HG03432 (cell line): ENCODE measurements around the gene NACAD.
A peak's percentile ranks its signal among the peaks of the same experiment; 100 is the strongest.

Source experiments
- ATAC-seq: cut with Tn5 transposase; IDR thresholded peaks from one replicate; pipeline ENCODE4 v1.9.1; 2021; ENCODE audit warnings: mild to moderate bottlenecking, moderate library complexity; ENCODE audit not compliant: unreplicated experiment

Gene NACAD

GRCh38 chr7:45088821-45089340 lies at the start of gene NACAD:
TSS of gene NACAD (minus strand) at chr7:45088969. CDS start at chr7:45088894, 75 bp downstream.
- ATAC-seq, result no peak

GRCh38 chr7:45136106-45137060 lies 47.6 kb upstream of the NACAD start:
- ATAC-seq, result peak; percentile 78

DNA sequence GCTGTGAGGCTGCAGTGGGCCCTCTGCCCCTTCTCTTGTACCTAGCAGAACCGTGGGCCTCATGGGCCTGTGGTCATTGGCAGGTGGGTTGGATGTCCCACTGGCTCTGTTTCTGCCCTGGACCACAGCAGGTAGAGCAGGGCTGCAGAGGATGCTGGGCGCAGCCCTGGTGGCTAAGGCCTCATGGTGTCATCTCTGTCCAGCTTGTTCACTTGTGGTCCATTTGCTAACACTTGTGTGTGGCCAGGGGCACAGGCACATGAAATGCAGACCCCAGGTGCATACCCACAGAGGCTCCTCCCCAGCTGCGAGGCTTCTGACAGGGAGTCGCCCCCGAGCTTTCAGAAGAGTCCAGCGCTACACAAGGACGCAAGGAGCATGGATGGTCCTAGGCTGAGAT lies 45.1 kb upstream of the NACAD start:
- no peak for ATAC-seq

DNA sequence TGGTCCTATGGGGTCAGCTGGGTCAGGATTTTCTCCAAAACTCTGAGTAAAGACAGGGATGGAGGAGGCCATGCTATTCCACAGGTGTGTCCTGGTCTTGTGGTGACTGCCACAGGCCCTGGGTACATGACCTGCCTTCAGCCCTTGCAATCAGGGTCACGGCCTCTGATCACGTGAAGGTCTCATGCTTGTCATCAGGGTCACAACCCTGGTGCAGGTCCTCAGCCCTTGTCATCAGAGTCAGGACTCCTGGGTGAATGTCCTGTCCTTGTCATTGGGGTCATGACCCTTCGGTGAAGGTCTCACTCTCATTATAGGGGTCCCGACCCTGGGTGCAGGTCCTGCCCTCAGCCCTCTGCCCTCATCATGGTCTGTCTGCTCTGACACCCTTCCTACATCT lies 44.6 kb upstream of the NACAD start:
- ATAC-seq, result no peak

DNA sequence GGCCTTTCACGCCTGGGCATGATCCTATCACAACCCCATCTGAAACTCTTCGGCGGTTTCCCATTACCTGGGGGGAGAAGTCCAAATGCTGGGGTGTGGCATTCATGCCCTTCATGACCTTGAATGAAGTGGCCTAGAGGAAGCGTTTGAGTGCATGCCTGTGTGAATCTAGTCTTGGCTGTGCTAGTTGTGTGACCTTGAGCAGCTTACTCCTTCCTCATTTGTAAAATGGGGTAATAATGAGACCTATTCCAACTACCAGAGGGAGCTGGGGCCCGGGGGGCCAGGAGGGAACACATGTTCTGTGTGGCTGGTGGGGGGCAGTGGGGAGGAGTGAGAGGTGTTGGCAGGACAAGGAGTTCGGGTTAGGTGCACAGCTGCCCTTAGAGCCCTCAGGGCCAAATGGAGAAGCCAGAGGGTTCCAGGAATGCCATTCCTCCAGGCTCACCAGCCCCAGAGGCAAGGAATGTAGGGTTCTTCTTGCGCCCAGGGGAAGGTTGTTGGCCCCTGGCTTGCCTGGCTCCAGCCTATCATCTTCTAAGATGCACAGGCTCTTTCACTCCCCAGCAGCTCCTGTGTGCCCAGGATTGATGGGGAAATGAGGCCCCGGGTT lies 44.0 kb upstream of the NACAD start:
- no peak for ATAC-seq

GRCh38 chr7:45131891-45132290 lies 43.1 kb upstream of the NACAD start:
- no peak for ATAC-seq

GRCh38 chr7:45130910-45131309 lies 42.1 kb upstream of the NACAD start:
- no peak for ATAC-seq

- no peak for ATAC-seq
Observed at GRCh38 chr7:45129906-45130305, 41.1 kb upstream of the NACAD start.

DNA sequence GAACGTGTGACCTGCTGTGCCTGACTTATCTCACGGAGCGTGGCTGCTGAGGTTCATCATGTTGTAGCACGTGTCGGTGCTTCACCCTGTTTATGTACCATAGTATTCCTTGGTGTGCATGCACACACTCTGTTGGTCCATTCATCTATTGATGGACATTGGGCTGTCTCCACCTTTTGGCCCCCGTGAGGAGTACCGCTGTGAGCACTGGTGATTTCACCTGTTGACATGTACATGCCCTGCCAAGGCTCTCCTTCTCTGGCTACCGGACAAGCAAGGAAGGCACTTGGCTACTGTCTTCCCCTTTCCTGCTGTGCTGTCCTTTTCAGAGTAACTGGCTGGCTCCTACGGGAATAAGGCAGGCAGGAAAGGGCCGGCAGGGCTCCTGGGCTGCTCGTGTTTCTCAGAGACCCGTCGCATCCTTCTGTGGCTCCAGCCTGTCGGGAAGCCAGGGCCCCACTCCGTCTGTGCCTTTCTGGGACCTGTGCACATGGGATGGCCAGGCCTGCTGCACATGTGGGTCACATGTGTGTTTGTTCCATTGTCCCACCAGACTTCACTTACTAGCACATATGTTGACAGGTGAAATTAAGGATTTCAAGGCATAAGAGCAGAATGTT lies 40.5 kb upstream of the NACAD start:
- ATAC-seq, result no peak

- ATAC-seq, result no peak
Observed at GRCh38 chr7:45126920-45127319, 38.2 kb upstream of the NACAD start.

DNA sequence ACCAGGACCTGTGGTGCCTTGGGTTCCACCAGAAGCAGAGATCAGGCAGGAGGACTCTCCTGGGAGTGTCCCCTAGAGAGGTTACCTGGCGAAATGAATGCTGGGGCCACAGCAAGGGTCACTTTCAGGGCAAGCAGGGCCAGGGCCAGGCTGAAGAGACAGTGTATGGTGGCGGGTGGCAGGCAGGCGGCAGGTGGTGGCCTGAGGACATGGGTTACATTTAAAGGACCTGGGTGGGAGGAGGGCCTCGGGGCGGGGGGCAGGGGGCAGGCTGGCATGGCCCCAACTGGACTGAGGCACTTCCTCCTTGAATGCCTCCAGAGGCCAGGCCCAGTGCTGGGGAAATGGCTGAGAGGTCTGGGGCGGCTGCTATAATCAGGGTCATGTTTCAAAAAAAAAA lies 37.4 kb upstream of the NACAD start:
- ATAC-seq, result no peak

DNA sequence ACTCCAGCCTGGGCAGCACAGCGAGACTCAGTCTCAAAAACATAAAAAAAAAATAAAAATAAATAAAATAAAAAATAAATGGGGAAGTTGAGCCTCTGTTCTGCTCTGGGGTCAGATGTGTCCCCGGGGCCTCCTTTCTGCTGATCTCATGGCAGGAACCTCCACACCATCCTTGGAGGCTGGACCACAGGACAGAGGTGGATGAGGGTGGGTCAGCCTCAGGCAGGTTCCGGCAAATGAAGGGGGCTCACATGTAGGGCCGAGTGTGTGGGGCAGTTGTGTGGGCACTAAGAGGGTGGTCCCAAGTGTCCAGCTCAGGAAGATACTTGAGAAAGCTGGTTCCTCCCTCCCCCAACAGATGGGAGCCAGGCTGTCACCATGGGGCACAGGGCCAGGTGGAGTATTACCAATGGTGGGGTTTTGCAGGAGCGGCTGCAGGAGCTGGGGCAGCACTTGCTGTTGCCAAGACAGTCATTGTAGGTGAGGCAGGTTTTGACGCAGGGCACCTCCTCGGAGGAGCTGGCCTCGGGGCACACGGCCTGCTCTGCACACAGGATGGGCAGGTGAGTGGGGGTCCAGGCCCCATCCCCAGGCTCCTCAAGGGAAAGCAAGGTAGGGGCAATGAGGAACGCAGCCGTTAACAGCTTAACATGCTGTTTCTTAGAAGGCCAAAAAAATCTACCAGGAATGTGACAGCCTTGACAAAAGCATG lies 36.6 kb upstream of the NACAD start:
- ATAC-seq, result no peak

GRCh38 chr7:45123913-45124710 lies 35.3 kb upstream of the NACAD start:
- ATAC-seq, result no peak

- ATAC-seq, result no peak
Observed at GRCh38 chr7:45122975-45123860, 34.4 kb upstream of the NACAD start.

GRCh38 chr7:45119550-45119949 lies 30.8 kb upstream of the NACAD start:
- no peak for ATAC-seq

GRCh38 chr7:45118889-45119331 lies 30.1 kb upstream of the NACAD start:
- ATAC-seq, result no peak

GRCh38 chr7:45118292-45118691 lies 29.5 kb upstream of the NACAD start:
- no peak for ATAC-seq

DNA sequence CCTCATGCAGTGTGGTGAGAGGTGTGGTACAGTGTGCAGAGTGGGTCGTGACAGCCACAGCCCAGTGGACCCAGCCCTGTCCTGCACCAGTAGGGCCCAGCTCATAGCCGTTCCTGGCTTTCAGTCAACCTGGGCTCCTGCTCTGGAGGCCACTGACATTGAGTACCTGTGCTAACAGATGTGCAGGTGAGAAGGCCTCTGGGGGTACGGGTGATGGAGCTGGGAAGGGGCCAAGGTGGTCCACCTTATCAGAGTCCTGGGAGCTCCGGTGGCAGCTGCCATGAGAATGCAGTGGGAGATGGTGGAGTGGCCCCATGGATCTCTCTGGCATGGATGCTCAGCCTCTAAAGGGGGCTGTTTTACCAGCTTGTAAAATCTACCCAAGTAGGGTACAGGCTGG lies 28.8 kb upstream of the NACAD start:
- ATAC-seq, result no peak

DNA sequence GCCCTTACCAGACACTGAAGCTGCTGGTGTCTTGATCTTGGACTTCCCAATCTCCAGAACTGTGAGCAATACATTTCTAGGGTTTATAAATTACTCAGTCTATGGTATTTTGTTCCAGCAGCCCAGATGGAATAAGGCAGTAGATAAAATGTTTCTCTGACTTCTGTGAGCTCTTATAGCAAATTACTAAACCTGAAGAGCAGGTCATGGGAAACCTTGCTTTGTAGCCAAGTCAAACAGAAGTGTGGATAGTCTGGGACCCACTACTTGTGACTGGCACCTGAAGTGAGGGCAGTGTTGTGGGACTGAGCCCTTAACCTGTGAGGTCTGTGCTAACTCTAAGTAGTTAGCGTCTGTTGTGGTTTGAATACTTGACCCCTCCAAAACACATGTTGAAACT lies 27.3 kb upstream of the NACAD start:
- ATAC-seq, result no peak
